IMR-90 (cell line): ENCODE measurements around the gene ARHGAP45. TPM values are rescaled to one million over a fixed set of nuclear protein-coding genes. Genes with fewer than 3 reads are reported as not detected.

ENCODE experiments used
- CTCF ChIP-seq: conservative IDR thresholded peaks from 2 replicates; pipeline ENCODE4 v1.5.1; 2012; ENCODE audit warnings: mild to moderate bottlenecking, low read depth, low read length, improper control_type of control experiment
- polyA plus RNA-seq, 3 experiments: library from polyadenylated mRNA; depleted of rRNA; stranded (reverse); fragments of >200 nt; gene quantifications; 2 replicates each; pipeline ENCODE4 v1.2.3, GENCODE V29; 2012; ENCODE audit warnings: low replicate concordance in 1 of 3
- total RNA-seq: library from RNA; depleted of rRNA; stranded (reverse); fragments of >200 nt; gene quantifications from 2 replicates; pipeline ENCODE4 v1.2.3, GENCODE V29; 2012

The ARHGAP45 gene
- total and polyA plus RNA-seq, 2 of the 4 experiments (the other 2 are of a cell fraction): 1.3 to 1.7 TPM

GRCh38 chr19:1102407-1103131, 35.6 kb downstream of the ARHGAP45 start (continued):
- no peak for TF ChIP-seq CTCF
